NCI-H748 (cell line): ENCODE results near the gene TIGD2.
"Not testable (repeated sequence)": the region's sequence is repeated elsewhere in the genome, so short reads cannot be mapped to it uniquely, and the experiment has no call there.

ENCODE experiments used
- DNase-seq: peaks from one replicate; lab custom pipeline; 2025; ENCODE audit not compliant: unreplicated experiment; lab: John Stamatoyannopoulos, UW

The TIGD2 gene

DNA sequence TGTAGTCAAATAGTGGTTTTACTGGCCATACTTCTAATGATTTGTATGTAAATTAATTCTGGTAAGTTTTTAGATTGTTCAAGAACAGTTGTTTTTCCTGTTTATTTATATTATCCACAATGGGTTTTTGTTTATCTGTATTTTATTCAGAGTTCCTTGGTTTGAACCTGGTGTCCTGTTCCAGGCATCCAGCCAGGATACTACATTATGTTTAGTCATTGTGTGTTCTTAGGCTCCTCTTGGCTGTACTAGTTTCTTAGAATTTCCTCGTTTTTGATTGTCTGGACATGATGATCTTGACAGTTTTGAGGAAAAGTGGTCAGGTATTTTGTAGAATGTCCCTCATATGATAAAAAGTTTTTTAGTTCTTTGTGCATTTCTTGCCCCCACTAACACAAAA is 7.8 kb downstream of the TIGD2 start:
- DNase-seq, result no peak

- DNase-seq, result no peak
Observed at GRCh38 chr4:89119836-89120235, 8.5 kb downstream of the TIGD2 start.

GRCh38 chr4:89121387-89122068 is 10.2 kb downstream of the TIGD2 start:
- DNase-seq, result no peak

GRCh38 chr4:89123451-89123851 is 12.1 kb downstream of the TIGD2 start:
- DNase-seq, result no peak

- no peak for DNase-seq
Observed at GRCh38 chr4:89125901-89126782, 14.8 kb downstream of the TIGD2 start.

DNA sequence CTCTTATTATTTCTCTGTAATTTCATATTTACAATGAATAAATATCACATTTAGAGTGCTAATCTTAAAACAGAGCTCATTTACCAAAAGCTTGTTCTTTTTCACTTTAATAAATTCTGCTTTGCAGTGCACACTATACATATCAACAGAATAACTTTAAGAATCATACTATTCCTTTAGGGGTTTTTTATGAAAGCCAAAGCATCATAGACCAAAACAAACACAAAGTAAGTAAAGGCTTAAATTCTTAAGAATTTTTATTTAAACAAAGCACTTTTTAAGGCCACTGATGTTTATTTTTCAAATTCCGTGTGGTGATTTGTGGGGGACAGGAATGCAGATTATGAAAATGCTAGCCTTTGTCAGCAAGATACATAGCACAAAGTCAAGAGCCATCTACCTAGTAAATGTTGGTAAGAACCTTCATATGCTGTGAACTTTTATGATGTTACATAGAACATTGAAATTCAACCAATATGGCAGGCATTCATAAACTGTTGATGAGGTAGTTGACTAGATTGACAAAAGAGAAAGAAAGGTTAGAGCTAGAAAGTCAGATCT is 17.8 kb downstream of the TIGD2 start:
- no peak for DNase-seq

DNA sequence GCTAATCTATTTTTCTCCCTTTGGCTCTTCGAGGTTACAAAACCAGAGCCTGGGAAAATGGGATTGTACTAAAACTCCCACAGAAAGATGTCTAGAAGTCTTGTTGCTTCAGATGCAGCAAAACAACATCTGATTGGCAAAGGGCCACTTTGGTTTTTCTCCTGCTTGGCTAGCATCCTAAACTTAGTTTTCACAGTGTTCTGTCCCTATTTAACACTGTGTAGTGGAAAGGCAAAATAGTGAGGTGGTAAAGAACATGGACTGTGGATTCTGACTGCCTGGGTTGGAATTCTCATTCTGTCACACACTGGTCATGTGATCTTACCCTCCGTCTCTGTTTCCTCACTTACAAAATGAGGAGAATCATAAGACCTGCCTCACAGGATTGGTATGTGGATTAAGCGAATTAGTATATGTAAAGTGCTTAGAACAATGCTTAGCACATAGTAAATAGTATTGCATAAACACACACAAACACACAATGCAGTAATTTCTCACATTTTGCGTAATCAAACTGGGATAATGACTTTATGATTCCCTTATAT is 23.5 kb downstream of the TIGD2 start:
- DNase-seq, result no peak

DNA sequence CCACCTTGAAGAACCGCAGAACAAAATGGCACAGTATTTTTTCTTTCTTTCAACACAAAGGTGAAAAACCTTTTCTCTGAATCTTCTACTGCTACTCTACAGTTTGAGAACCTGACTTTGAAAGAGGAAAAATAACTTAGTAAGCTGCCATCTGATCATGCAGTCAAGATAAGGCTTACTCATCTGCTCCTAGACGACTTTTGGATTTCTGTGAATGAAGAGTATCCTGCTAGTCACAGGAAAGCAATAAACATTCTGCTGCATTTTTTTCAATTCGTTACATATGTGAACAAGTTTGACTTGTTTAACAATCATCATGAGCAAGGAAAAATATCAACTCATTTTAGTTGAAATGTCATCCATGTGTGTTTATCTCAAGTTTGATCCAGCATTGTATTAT is 25.2 kb downstream of the TIGD2 start:
- no peak for DNase-seq

GRCh38 chr4:89137231-89137630 is 25.9 kb downstream of the TIGD2 start:
- DNase-seq, result no peak

DNA sequence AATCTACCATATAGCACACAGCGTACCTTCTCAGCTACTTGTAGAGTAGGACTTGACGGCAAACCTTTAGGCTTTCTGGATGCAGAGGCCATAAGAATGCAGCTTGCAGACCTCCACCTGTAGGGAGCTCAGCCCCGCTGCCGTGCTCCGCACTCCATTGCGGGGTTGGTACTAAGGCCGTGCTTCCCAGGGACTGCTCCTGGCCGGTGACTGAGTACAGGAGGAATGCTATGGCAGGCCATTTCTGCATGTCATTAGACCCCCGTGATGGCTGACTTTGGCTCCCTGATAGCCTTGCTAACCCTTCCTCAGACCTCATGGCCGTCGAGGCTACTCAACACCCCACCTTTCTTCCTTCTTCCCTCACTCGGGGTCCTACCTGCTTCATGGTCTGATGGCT is 26.4 kb downstream of the TIGD2 start:
- no peak for DNase-seq

DNA sequence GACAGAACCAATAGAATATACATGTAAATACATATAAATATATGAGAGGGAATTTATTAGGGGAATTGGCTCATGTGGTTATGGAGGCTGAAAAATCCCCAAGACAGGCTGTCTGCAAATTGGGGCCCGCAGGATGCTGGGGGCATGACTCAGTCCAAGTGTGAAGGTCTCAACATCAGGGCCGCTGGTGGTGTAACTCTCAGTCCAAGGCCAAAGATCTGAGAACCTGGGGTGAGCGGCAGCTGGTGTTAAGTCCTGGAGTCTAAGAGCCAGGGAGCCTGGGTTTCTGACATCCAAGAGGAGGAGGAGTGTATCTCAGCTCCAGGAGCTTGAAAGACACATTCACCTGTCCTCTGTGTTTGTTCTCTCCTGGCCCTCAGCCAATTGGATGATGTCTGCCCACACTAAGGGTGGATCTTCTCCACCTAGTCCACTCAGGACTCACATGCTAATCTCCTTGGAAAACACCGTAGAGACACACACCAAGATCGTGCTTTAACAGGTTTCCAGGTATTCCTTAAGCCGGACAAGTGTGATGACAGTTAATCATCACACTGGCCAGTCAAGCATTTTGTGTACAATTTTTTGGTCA is 28.9 kb downstream of the TIGD2 start:
- peak; percentile 15 for DNase-seq

DNA sequence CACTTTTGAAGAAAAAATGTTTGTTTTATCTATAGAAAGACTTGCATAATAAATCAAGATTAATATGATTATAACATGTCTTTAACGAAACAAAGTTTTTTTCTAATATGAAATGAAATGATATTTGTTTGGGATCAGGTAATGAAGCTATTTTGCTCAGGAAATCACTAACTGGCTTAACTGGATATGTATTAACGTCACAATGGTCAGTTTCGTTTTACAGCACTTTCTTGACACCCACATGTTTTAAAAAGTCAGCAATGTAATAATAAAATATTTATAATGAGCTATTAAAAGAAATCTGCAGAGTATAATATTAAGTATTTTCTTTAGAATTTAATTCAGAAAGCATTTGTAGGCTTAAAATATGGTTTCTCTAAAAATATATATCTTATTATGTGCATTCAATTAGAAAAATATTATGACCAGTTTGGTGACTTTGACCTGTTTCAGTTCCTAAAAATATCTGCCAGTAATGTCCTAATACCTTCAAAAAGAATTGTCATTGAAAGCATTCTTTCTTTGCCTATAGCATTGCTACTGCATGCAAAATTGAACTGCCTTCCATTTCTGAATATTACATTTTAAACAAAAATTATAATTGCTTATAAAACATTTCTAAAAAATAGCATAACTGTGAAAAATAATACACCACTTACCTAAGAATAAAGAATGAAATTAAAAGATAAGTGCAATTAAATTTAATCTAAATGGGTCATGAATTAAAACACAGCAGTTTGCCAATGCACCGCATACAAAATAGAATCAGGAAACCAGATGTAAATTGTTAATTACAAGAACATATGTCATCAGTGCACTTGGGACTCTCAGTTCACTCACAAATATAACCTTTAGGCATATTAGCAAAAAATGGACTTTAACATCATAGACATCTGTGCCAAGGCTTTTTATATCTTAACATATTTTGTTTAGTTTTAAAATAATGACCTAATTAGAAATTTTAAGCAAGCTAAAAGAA is 31.6 kb downstream of the TIGD2 start:
- DNase-seq, result no peak

- not testable (repeated sequence) for DNase-seq
Observed at GRCh38 chr4:89144652-89145051, 33.3 kb downstream of the TIGD2 start.

DNA sequence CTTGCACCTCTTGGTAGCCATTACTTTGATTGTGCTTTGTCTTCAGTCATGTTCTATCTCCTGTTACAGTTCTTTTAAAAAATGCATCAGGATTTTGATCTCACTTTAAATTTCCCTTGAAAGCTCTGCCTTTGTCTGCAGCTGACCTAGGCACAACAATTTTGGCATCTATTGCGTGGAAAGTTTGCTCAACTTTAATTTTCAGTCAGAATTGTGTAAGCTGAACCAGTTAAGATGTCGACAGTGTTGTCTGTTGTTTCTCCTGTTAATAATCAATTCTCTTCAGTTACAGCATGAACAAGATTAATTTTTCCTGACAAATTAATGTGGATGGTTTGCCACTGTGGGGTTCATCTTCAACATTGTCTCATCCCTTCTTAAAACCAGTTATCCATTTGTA is 34.9 kb downstream of the TIGD2 start:
- DNase-seq, result no peak

GRCh38 chr4:89152972-89153371 is 41.6 kb downstream of the TIGD2 start:
- DNase-seq, result no peak

GRCh38 chr4:89156174-89156914 is 45.0 kb downstream of the TIGD2 start:
- no peak for DNase-seq

- no peak for DNase-seq
Observed at GRCh38 chr4:89157488-89158024, 46.2 kb downstream of the TIGD2 start.

GRCh38 chr4:89158884-89159503 is 47.7 kb downstream of the TIGD2 start:
- DNase-seq, result peak; percentile 39

GRCh38 chr4:89160806-89161205 is 49.5 kb downstream of the TIGD2 start:
- DNase-seq, result no peak
